ENCODE measurements around the gene CDHR5.

DNA sequence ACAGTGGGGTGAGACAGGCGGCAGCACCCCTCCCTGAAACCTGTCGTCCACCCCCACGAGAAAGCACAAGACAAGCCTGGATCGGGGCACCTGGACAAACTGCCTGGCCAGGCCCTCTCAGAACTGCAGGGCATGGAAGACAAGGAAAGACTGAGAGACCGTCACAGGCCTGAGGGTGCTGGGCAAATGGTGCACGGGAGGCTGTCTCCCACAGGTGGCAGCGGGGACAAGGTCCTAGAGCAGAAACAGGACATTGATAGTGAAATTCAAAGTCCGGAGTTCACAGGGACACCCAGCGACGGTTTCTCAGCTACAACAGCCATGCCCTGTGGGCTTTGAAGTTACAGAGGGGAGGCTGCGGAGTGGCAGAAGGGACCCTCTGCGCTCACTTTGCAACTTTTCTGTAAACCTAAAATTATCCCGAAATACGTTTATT, 33.0 kb upstream of the CDHR5 start:
- TF ChIP-seq CEBPB (IDR thresholded peaks at IDR 0.05; ENCODE audit: low read depth, low read length) (no peak), POLR2A (IDR thresholded peaks at IDR 0.05; ENCODE audit: low read depth, low read length) (no peak), RFX5 (IDR thresholded peaks at IDR 0.05; ENCODE audit: low read depth, low read length) (no peak)
- TF ChIP-seq, protein P1, sequence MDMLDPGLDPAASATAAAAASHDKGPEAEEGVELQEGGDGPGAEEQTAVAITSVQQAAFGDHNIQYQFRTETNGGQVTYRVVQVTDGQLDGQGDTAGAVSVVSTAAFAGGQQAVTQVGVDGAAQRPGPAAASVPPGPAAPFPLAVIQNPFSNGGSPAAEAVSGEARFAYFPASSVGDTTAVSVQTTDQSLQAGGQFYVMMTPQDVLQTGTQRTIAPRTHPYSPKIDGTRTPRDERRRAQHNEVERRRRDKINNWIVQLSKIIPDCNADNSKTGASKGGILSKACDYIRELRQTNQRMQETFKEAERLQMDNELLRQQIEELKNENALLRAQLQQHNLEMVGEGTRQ (IDR thresholded peaks at IDR 0.05; ENCODE audit: low read depth, low read length): no peak
- TF ChIP-seq, protein P2, sequence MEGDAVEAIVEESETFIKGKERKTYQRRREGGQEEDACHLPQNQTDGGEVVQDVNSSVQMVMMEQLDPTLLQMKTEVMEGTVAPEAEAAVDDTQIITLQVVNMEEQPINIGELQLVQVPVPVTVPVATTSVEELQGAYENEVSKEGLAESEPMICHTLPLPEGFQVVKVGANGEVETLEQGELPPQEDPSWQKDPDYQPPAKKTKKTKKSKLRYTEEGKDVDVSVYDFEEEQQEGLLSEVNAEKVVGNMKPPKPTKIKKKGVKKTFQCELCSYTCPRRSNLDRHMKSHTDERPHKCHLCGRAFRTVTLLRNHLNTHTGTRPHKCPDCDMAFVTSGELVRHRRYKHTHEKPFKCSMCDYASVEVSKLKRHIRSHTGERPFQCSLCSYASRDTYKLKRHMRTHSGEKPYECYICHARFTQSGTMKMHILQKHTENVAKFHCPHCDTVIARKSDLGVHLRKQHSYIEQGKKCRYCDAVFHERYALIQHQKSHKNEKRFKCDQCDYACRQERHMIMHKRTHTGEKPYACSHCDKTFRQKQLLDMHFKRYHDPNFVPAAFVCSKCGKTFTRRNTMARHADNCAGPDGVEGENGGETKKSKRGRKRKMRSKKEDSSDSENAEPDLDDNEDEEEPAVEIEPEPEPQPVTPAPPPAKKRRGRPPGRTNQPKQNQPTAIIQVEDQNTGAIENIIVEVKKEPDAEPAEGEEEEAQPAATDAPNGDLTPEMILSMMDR (conservative IDR thresholded peaks at IDR 0.05; ENCODE audit: low read depth, low read length): no peak

Data from IMR-90 (cell line).